ENCODE measurements around the gene SHD. TPM values are rescaled to one million over a fixed set of nuclear protein-coding genes. Genes with fewer than 3 reads are reported as not detected.

SHD gene
- total and polyA plus RNA-seq, 9 of the 15 experiments (the other 6 are each of a cell fraction or from before 2014, with no cell fraction given): 0.05 to 0.62 (median 0.15) TPM; not detected in 5

DNA sequence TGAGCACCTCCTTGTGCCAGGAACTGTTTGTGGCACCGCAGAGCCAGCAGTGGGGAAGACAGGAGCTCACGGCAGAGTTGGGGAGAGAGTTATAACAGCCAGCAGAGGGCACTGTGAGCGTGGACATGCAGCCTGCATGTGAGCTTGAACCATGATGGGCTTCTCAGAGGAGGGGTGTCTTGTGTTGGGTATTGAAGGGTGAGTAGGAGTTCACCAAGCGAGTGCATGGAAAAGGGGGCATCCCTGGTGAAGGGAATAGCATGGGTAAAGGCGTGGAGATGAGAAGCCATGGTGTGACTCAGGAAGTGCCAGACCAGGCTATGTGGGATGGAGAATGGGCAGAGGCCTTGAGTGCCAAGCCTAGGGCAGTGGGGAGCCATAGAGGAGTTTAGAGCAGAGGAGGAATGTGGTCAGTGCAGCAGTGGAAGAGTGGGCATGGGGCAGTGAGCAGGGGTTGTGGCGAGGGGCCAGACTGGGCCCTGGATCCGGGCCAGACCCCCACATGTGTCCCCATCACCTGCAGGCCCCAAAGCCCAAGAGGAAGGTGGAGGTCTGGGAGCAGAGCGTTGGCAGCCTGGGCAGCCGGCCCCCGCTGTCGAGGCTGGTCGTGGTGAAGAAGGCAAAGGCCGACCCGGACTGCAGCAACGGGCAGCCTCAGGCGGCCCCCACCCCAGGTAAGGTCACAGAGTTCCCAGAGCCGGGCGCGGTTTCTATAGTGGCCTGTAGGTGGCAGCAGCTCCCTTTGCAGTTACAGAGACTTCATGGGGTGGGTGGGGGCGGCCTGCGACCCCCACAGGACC, 11.8 kb upstream of the SHD start (continued):
- TF ChIP-seq MCM2 (IDR thresholded peaks at IDR 0.05; ENCODE audit: low read depth) (no peak), VEZF1 (CRISPR knock-in tag; IDR thresholded peaks at IDR 0.05) (peak; percentile 42), HLTF (IDR thresholded peaks at IDR 0.05) (peak; percentile 81), MTA3 (IDR thresholded peaks at IDR 0.05; ENCODE audit: borderline replicate concordance) (0 out of 2 replicates have a peak, but pooled peaks have one; percentile 18), GABPB1 (CRISPR knock-in tag; IDR thresholded peaks at IDR 0.05) (peak; percentile 11; the same call in 1 of the 2 replicates), HDAC2 (IDR thresholded peaks at IDR 0.05) (no peak; the same call in 1 of the 2 replicates), SRSF9 (IDR thresholded peaks at IDR 0.05; ENCODE audit: borderline replicate concordance, low read depth, low read length) (no peak), SMARCA5 (IDR thresholded peaks at IDR 0.05) (peak; percentile 98), ZNF395 (CRISPR knock-in tag; IDR thresholded peaks at IDR 0.05) (no peak), TARDBP (IDR thresholded peaks at IDR 0.05) (no peak), RAD21 (CRISPR knock-in tag; conservative IDR thresholded peaks at IDR 0.05 in 1 of 2, IDR thresholded peaks at IDR 0.05 in 1 of 2) (peak; percentile 68 to 88), RCOR1 (IDR thresholded peaks at IDR 0.05; ENCODE audit: borderline replicate concordance in 1 of 2, low read depth in 2 of 2, low read length in 2 of 2) (0 out of 4 replicates have a peak, but pooled peaks of 1 of the 2 experiments have one; percentile 24), FOXK1 (CRISPR knock-in tag; IDR thresholded peaks at IDR 0.05; ENCODE audit: borderline replicate concordance) (no peak), DEAF1 (CRISPR knock-in tag; IDR thresholded peaks at IDR 0.05) (peak; percentile 55), BCOR (IDR thresholded peaks at IDR 0.05) (peak; percentile 86), ZNF197 (CRISPR knock-in tag; IDR thresholded peaks at IDR 0.05; ENCODE audit: low read depth) (no peak)
- TF ChIP-seq, protein P1, sequence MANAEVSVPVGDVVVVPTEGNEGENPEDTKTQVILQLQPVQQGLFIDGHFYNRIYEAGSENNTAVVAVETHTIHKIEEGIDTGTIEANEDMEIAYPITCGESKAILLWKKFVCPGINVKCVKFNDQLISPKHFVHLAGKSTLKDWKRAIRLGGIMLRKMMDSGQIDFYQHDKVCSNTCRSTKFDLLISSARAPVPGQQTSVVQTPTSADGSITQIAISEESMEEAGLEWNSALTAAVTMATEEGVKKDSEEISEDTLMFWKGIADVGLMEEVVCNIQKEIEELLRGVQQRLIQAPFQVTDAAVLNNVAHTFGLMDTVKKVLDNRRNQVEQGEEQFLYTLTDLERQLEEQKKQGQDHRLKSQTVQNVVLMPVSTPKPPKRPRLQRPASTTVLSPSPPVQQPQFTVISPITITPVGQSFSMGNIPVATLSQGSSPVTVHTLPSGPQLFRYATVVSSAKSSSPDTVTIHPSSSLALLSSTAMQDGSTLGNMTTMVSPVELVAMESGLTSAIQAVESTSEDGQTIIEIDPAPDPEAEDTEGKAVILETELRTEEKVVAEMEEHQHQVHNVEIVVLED (CRISPR knock-in tag; IDR thresholded peaks at IDR 0.05): no peak
- TF ChIP-seq, protein P2, sequence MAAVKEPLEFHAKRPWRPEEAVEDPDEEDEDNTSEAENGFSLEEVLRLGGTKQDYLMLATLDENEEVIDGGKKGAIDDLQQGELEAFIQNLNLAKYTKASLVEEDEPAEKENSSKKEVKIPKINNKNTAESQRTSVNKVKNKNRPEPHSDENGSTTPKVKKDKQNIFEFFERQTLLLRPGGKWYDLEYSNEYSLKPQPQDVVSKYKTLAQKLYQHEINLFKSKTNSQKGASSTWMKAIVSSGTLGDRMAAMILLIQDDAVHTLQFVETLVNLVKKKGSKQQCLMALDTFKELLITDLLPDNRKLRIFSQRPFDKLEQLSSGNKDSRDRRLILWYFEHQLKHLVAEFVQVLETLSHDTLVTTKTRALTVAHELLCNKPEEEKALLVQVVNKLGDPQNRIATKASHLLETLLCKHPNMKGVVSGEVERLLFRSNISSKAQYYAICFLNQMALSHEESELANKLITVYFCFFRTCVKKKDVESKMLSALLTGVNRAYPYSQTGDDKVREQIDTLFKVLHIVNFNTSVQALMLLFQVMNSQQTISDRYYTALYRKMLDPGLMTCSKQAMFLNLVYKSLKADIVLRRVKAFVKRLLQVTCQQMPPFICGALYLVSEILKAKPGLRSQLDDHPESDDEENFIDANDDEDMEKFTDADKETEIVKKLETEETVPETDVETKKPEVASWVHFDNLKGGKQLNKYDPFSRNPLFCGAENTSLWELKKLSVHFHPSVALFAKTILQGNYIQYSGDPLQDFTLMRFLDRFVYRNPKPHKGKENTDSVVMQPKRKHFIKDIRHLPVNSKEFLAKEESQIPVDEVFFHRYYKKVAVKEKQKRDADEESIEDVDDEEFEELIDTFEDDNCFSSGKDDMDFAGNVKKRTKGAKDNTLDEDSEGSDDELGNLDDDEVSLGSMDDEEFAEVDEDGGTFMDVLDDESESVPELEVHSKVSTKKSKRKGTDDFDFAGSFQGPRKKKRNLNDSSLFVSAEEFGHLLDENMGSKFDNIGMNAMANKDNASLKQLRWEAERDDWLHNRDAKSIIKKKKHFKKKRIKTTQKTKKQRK (IDR thresholded peaks at IDR 0.05; ENCODE audit: borderline replicate concordance, low read depth, low read length): no peak
